Erythroblast (primary cell): ENCODE data around the gene SLC12A8.

Source experiments
- GATA1 ChIP-seq: IDR thresholded peaks from 2 replicates; pipeline ENCODE4 v1.6.1; 2011; ENCODE audit warnings: low read depth, mild to moderate bottlenecking, control low read depth, low read length, moderate library complexity
- POLR2A ChIP-seq: IDR thresholded peaks from 2 replicates; pipeline ENCODE4 v1.6.1; 2011; ENCODE audit warnings: mild to moderate bottlenecking, low read length

GRCh38 chr3:125187599-125187910, 25.0 kb downstream of the SLC12A8 start:
- TF ChIP-seq POLR2A (no peak), GATA1 (no peak)
